GM21723 (cell line): Measurements from ENCODE around the gene CUL9.

Experiments used
- ATAC-seq: cut with Tn5 transposase; IDR thresholded peaks from one replicate; pipeline ENCODE4 v1.9.1; 2021; ENCODE audit warnings: mild to moderate bottlenecking, moderate library complexity; ENCODE audit not compliant: unreplicated experiment

CUL9 gene

GRCh38 chr6:43254138-43254817 lies 72.3 kb downstream of the CUL9 start:
- no peak for ATAC-seq

- no peak for ATAC-seq
Measured at GRCh38 chr6:43254846-43255245, 72.8 kb downstream of the CUL9 start.

DNA sequence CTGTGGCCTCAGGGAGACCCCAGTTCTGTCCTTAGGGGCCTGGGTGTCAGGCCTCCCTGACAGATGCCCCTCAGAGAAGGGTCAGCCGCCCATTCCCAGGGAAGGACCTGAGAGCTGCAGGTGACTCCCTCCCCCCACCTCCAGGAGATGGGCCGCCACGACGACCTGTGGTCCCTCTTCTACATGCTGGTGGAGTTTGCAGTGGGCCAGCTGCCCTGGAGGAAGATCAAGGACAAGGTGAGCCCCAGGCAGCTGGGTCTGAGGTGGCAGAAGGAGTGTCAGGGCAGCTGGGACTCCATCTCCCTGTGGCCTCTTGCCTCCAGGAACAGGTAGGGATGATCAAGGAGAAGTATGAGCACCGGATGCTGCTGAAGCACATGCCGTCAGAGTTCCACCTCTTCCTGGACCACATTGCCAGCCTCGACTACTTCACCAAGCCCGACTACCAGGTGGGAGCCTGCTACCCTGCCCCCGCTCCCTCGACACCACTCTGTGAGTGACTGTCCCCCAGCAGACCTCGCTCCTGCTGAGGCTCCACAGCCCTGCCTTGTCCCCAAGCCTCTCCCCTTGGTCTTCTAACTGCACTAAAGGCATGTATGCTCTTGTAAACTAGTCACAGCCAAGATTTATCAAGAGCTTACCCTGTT lies 73.5 kb downstream of the CUL9 start:
- no peak for ATAC-seq

DNA sequence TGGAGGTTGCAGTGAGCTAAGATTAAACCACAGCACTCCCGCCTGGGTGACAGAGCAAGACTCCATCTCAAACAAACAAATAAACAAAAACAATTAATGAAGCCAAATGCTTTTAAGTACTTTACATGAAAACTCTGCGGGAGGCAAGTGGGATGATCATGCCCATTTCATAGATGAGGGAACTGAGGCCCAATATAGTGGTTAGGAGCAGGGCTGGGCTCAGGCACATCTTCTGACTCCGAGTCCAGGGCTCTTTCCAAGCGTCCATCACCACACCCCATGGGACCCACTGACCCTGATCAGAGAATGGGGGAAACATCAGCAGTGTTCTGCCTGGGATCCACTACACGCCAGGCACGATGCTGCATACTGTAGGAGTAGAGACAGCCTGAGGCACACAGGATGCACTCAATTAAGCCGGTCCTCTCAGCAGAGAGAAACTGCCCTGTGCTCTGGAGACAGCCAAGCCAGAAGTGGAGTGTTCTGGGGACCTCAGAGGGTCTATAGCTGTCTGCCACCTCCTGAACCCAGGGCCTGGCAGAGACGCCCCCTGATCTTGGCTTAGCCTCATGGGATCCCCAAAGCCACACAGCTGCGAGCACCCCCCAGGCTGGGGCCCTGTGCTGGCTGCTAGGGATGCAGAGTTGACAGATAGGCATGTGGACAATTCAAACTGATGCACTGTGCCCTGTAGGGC lies 74.8 kb downstream of the CUL9 start:
- no peak for ATAC-seq

DNA sequence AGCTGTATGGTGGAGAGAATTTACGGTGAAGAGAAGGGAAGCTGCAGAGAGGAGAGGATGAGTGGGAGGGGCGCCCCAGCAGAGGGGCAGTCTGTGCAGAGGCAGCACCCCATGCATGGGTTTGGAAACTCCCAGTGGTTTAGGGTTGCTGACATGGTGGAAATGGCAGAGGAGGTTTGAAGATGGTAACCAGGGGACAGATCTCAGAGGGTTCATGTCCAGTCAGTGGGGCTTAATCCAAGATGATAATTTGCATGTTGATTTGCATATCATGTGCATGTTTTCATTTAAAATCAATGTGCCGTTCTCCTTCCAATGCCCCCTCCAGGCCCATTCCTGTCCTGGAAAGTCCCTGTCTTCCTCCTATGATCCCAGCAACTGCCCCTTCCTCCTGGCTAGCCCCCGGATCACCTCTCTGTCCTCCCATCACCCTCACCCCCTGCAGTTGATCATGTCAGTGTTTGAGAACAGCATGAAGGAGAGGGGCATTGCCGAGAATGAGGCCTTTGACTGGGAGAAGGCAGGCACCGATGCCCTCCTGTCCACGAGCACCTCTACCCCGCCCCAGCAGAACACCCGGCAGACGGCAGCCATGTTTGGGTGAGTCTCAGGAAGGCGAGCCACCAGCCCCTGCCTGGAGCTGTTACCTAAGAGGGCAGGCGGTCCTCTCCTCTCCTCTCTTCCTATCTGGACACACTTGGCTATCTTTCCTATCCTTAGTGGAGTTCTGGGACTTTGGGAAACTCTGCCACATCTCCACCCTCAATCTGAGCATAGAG lies 75.6 kb downstream of the CUL9 start:
- ATAC-seq, result no peak

GRCh38 chr6:43258180-43258579 lies 76.2 kb downstream of the CUL9 start:
- no peak for ATAC-seq

GRCh38 chr6:43258807-43259686 lies 77.1 kb downstream of the CUL9 start:
- ATAC-seq, result no peak

GRCh38 chr6:43260791-43261190 lies 78.8 kb downstream of the CUL9 start:
- ATAC-seq, result no peak

- no peak for ATAC-seq
Measured at GRCh38 chr6:43261198-43261597, 79.2 kb downstream of the CUL9 start.

DNA sequence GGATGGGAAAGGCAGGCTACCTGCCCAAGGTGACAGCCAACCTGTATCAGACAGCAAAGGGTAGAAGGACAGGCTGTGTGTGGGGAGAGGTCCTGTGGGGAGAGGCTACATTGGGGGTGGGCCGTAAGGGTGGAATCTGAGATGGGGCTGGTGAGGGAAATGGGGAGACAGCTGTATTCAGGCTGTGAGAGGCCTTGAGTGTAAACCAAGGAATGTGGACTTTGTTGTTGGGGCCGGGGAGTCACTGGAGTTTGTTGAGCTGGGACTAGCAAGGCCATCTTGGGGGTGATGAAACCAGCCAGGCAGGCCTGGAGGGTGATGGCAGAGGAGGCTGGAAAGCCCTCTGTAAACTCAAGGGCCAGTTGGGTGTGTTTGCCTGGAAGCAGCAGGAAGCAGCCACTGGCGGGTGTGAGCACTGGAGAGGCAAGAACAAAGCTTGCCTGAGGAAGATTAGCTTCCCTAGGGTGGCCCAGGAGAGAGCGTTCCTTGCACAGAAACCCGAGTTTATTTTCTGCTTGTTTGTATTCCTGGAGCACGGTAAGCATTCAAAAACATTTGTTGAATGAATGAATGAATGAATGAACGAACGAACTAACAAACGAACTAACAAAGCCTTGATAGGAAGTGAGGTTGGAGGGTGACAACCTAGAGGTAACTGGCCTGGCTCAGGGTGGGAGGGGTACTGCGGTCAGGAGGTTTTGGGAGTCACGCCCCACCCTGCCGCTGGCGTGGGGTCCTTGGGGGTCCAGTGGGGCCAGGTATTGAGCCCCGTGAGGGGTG lies 80.2 kb downstream of the CUL9 start:
- ATAC-seq, result no peak

DNA sequence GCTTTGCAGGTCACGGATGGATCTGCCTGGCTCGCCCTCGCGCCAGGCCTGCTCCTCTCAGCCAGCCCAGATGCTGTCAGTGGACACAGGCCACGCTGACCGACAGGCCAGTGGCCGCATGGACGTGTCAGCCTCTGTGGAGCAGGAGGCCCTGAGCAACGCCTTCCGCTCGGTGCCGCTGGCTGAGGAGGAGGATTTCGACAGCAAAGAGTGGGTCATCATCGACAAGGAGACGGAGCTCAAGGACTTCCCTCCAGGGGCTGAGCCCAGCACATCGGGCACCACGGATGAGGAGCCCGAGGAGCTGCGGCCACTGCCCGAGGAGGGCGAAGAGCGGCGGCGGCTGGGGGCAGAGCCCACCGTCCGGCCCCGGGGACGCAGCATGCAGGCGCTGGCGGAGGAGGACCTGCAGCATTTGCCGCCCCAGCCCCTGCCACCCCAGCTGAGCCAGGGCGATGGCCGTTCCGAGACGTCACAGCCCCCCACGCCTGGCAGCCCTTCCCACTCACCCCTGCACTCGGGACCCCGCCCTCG lies 80.9 kb downstream of the CUL9 start:
- no peak for ATAC-seq

GRCh38 chr6:43263314-43264178 lies 81.5 kb downstream of the CUL9 start:
- peak; percentile 73 for ATAC-seq

GRCh38 chr6:43264599-43265145 lies 82.7 kb downstream of the CUL9 start:
- ATAC-seq, result no peak

DNA sequence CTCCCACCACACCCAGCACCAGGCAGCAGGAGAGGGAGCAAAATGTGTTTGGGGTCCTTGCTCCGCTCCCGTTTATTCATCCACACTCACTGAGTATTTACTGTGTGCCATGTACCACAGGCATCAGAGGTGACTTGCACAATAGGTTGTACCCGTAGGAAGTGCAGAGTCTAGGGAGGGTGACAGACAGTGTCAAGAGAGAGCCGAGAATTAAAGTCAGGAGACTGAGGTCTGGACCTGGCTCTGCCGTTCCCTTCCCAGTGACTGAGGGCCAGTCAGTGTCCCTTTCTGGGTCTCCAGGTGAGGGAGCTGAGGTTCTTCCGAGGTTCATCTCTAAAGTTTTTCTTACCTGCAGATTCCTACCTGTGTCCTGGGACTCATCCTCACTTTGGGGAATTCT lies 83.6 kb downstream of the CUL9 start:
- no peak for ATAC-seq

GRCh38 chr6:43267619-43268354 lies 85.8 kb downstream of the CUL9 start:
- no peak for ATAC-seq

DNA sequence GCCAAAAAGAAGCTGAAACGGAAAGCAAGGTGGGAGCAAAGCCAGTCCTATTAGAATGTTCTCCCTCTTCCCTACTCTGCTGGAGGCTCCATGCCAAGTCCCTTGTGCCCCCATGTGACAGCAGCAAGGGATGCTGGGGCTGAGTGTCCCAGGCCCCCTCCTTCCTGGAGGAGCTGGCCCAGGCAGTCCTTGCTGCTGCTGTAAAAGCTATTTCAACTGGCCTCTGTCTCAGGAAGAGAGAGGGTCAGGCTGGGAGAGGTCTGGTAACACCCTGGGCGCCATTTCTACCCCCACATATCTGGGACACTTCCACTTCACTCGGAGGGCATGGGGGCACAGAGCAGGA lies 86.3 kb downstream of the CUL9 start:
- ATAC-seq, result no peak

GRCh38 chr6:43268782-43269272 lies 86.8 kb downstream of the CUL9 start:
- no peak for ATAC-seq
